GM10248 (cell line): ENCODE measurements around the gene FGF18.
"Not testable (repeated sequence)": the region's sequence is repeated elsewhere in the genome, so short reads cannot be mapped to it uniquely, and the experiment has no call there.

ENCODE experiments used
- CTCF ChIA-PET: fragments of 300-600 bp; sonication (Branson Sonifier 250); formaldehyde crosslinking; extraction: SDS; loops from one replicate; lab custom pipeline; 2021; ENCODE audit warnings: antibody characterized with exemption; lab: Yijun Ruan, JAX
- POLR2A ChIA-PET: fragments of 350-650 bp; sonication (Branson Sonifier 250); formaldehyde crosslinking; extraction: SDS; loops from one replicate; lab custom pipeline; 2020; ENCODE audit warnings: antibody characterized with exemption; lab: Yijun Ruan, JAX
- DNase-seq: peaks from one replicate; pipeline ENCODE4 v3.0.0; 2012; ENCODE audit errors: extremely low spot score
- CTCF ChIP-seq: IDR thresholded peaks from 2 replicates; pipeline ENCODE4 v1.5.1; 2012; ENCODE audit warnings: mild to moderate bottlenecking, low read depth; ENCODE audit errors: extremely low read depth, missing control alignments, control extremely low read depth

The FGF18 gene

GRCh38 chr5:171488876-171489275 lies 69.4 kb downstream of the FGF18 start:
- POLR2A ChIA-PET: interaction anchor here (0.5 kb wide), 1 partner anchor 81 kb away, joined by 3 read pairs; no protein-coding TSS in a partner anchor
- DNase-seq: no peak
- TF ChIP-seq CTCF: no peak
- CTCF ChIA-PET: no interaction called here

GRCh38 chr5:171492781-171493180 lies 73.3 kb downstream of the FGF18 start:
- ChIA-PET POLR2A (no interaction called here), CTCF (no interaction called here)
- TF ChIP-seq CTCF: no peak
- DNase-seq: no peak

- POLR2A ChIA-PET: no interaction called here
- CTCF ChIA-PET: interaction anchor here (1.5 kb wide), 1 partner anchor 10 kb away, joined by 7 read pairs; no protein-coding TSS in a partner anchor
- no peak for TF ChIP-seq CTCF
- no peak for DNase-seq
These were observed 74.4 kb downstream of the FGF18 start for GRCh38 chr5:171493646-171494393.

- no peak for TF ChIP-seq CTCF
- no peak for DNase-seq
- ChIA-PET CTCF (interaction anchor here (1.5 kb wide), 1 partner anchor 11 kb away, joined by 7 read pairs; no protein-coding TSS in a partner anchor), POLR2A (no interaction called here)
These were observed 75.1 kb downstream of the FGF18 start for GRCh38 chr5:171494452-171495121.

GRCh38 chr5:171495122-171495700 lies 75.8 kb downstream of the FGF18 start:
- no peak for TF ChIP-seq CTCF
- no peak for DNase-seq
- ChIA-PET POLR2A (no interaction called here), CTCF (interaction anchor here (1.5 kb wide), 1 partner anchor 12 kb away, joined by 7 read pairs; no protein-coding TSS in a partner anchor)

- POLR2A ChIA-PET: no interaction called here
These were observed 77.0 kb downstream of the FGF18 start for GRCh38 chr5:171496456-171496855.

GRCh38 chr5:171497494-171497893 lies 78.0 kb downstream of the FGF18 start:
- POLR2A ChIA-PET, DNase-seq, CTCF ChIA-PET: not testable (repeated sequence)

More at GRCh38 chr5:171496456-171496855, 77.0 kb downstream of the FGF18 start:
- no peak for TF ChIP-seq CTCF
- no peak for DNase-seq
- CTCF ChIA-PET: interaction anchor here (0.7 to 1.4 kb wide), 2 partner anchors 13 kb away, joined by 3 read pairs; no protein-coding TSS in a partner anchor
